Activated CD4-positive, alpha-beta T cell treated with anti-CD3 and anti-CD28 coated beads, Interleukin-2, amount 50 U/mL, for 48 hours (primary cell): ENCODE measurements around the gene PSAT1.

ENCODE experiments used
- DNase-seq, 2 experiments: peaks; one replicate each; pipeline ENCODE4 v3.0.0-alpha.2; 2020

PSAT1 gene

GRCh38 chr9:78319197-78320029 lies 22.5 kb downstream of the PSAT1 start:
- DNase-seq = no peak

DNA sequence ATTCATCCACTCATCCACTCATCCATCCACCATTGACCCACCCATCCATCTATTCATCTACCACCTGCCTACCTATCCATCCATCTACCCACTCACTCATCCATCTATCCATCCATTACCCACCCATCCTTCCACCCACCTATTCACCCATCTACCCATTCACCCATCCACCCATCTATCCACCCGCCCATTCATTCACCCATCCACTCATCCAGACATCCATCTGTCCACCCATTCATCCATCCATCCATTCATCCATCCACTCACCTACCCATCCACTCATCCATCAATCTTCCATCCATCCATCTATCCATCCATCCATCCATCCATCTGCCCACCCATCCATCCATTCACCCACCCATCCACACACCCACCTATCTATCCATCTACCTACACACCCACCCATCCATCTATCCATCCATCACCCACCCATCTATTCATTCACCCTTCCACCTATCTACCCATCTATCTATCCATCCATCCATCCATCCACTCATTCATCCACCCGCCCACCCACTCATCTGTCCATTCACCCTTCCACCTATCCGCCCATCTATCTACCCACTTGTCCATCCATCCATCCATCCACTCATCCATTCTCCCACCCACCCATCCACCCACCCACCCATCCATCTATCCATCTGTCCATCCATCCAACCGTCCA lies 23.2 kb downstream of the PSAT1 start:
- DNase-seq = no peak

DNA sequence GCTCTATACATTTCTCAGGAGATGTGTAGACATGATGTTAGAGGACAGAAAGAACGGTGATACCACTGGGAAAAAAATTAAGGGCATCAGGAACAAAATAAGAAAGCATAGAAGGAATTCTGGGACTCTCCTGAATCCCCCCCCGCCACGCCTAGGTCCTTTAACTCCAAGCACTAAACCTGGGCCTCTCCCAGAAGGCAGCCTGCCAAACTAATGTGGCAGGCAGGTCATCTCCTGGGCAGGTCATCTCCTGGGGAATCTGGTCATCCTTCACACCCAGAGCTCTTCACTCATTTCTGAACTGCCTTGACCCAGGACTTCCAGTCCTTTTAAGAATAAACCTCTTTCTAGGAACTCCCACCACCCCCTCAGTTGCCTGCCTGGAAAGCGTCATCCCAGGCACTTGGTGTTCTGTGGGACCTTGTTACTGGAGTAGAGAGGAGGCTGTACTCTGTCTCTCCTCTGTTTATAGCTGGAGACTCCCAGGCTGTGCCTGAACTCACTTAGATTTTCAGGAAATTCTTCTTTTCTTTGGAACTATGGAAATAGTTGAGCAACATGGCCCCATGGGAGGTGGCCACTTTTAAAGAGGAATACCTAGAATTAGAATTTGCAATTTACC lies 24.1 kb downstream of the PSAT1 start:
- DNase-seq = no peak

DNA sequence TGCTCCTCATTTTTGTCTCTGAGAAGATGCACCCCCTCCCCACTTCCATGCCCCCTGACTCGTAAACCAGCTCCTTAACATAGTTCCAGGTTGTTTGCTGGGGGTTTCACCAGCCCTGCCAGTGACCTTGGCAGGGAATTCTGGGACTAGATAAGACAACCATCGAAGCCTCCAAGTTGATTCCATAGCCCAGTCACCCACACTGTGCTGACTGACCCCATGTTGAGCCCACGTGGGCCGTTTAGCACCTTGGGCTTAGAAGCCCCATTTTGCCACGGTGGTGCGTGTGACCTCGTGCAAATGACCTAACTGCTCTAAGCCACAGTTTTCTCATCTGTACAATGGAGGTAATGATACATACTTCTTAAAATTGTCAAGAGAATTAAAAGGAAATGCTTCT lies 24.6 kb downstream of the PSAT1 start:
- DNase-seq = no peak

DNA sequence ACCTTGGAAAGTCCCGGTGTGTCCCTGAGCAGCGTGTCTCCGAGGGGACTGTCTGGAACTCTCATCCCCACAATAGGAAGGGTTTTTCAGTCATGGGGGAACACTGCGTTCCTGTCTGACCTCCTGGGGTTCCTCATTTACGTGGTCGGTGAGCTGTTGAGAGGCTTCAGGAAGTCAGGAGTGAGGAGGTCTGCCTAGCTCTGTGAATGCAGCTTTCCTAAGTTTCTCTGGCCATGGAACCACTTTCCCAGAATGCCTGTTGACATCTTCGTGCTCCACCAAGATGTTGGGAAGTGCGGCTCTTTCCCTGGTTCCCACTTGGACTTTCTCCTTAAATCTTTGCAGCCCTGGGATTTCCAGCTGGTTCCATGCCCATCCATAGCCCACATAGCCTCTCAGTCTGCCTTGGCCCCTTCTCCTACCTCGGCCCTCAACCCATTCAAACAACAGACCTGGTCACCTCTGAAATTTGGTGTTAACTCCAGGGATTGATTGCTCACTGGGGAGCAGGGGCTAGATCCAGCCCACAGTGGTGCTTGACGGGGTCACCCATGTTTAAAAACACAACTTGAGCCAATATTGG lies 27.2 kb downstream of the PSAT1 start:
- no peak for DNase-seq

DNA sequence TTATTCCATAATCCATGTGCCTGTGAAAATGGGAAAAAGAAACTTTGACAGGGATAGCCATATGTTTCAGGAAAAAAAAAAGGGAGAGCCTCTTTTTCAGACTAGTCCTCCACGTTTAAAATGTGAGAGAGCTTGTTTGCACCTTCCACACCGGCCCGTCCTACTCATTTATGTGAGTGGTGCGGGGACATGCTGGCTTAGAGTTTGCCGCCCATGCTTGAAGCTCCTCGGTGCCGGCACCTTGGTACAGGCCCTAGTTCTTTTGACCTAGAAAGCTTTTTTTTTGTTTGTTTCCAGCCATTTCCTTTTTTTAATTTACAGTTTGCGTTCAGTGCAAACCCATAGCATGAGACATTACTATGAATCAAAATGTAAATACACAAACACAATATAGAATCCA lies 27.8 kb downstream of the PSAT1 start:
- no peak for DNase-seq

- no peak for DNase-seq
These were observed 28.4 kb downstream of the PSAT1 start for GRCh38 chr9:78325343-78325742.

DNA sequence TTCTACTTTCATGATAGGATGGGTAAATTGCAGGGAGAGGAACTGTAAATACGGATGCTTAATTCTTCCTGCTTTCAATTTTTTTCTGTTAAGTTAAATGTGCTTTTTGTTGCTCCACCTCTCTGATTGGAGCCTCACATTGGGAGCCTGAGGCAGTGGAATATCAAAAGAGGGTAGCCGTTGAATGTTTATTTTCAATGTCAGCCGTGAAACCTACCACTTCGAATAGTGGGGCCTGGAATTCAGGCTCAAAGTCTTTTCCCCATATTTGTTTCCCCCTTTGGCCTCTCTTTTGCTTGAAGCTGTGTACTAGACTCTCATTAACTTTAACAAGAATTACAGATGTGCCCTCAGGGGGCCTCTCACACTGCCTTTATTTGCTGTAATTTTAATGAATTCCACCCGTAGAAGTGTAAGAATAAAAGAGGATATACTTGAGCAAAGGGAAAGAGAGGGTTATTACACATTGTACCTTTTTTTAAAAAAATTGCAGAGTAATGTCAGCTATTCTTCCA lies 29.0 kb downstream of the PSAT1 start:
- DNase-seq = no peak

GRCh38 chr9:78326564-78326963 lies 29.6 kb downstream of the PSAT1 start:
- DNase-seq = no peak

DNA sequence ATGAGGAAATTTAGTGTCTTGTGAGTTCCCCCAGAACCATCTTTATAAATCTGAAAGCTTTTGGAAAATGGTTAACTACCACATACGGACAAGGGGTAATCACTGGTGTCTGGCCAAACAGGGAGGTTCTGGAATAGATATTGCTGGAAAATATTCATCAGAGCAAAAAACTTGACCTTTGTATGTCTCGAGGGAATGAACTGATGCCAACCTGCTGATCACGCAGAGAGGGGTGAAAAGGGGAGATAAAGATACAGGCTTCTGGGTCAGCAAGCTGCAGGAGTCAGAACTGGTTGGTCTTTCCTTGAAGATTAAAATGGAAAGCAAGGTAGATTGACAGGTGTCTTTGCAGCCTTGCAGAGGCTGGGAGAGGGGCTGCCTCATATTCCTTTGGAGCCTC lies 35.5 kb downstream of the PSAT1 start:
- DNase-seq = no peak

DNA sequence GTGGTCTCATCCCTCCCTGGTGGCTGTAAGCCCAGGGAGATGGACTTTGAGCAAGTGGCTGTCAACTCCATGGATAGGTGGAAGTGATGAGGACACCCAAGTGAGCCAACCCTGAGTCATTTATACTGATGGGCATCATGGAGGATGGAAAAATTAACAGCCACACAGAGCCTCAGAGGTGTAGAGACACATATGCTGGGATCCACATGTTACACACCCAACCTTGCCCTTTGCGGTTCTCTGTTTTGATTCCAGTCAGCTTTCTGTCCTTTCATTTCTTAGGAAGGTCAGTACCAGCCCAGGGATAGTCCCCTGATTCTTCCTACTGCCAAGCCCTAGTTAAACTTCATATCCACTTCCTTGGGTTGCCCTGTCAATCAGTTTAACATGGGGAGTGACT lies 51.9 kb downstream of the PSAT1 start:
- DNase-seq = no peak

GRCh38 chr9:78351816-78352215 lies 54.9 kb downstream of the PSAT1 start:
- DNase-seq = no peak

DNA sequence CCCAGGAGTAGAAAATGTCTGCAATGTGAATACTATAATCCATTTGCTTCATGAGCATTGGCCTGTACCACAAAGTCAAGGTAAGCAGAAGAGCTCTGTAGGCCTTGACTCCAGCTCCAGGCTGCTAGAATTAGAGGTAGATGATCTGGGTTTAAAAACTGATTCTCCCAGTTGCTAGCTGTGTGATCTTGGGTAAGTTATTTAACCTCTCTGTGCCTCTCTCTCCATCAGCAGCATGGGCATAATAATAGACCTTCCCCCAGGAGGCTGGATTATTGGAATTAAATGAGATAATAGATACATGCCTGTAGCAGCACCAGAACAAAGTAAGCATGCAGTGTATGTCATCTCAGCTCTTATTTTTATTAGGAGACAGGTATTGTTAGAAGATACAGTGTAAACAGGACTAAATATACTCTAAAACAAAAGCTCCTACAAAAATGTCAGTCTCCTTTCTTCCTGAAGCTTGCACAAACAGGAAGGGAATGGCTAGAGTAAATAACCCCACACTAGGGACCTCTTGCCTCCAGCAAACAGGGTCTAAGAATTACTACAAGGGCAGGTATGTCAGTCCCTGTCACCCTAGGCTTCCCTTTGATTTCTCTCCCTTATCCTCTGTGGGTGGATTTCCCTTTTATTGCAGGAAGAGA lies 57.5 kb downstream of the PSAT1 start:
- DNase-seq = no peak

- no peak for DNase-seq
These were observed 58.1 kb downstream of the PSAT1 start for GRCh38 chr9:78354989-78355388.

GRCh38 chr9:78356634-78357033 lies 59.7 kb downstream of the PSAT1 start:
- no peak for DNase-seq

GRCh38 chr9:78357165-78357873 lies 60.4 kb downstream of the PSAT1 start:
- DNase-seq = no peak

DNA sequence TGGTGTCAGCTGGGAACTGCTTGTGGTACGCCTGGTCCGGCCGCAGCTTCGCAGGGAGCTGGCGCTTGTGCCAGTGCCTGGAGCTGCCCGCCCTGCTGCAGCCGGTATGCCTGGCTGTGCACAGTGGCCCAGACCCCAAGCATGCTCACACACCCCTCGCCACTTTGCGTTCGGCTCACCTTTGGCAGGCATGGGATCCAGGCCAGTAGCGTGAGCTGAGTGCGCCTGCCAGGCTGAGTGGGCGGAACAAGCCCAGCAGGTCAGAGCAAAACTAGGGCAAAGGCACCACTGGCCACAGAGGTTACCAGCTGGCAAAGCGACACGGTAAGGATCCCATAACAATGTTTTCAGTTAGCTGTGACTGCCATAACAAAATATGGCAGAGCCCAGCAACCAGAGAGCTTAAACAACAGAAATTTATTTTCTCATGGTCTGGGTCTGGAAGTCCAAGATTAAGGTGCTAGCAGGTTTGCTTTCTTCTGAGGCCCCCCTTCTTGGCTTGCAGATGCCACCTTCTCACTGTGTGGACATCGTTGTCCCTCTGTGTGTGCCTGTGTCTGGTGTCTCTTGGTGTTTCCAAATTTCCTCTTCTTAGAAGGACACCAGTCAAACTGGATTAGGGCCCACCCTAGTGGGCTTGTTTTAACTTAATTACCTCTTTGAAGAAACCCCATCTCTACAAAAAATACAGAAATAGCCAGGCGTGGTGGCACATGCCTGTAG lies 61.6 kb downstream of the PSAT1 start:
- no peak for DNase-seq

DNA sequence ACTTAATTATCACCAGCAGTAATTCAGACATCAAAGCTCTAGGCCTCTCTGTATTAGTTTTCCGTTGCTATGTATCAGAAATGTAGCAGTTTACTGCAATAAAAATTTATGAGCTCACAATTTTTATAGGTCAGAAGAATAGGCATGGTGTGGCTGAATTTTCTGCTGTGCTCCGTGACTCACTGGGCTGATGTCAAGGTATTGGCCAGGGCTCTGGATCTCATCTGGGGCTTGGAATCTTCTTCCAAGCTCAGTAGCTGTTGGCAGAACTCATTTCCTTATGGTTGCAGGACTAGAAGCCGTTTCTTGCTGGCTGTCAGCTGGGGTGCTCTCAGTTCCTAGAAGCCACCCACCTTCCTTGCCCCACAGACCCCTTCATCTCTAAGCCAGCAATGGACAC lies 66.3 kb downstream of the PSAT1 start:
- no peak for DNase-seq

- DNase-seq = no peak
These were observed 69.1 kb downstream of the PSAT1 start for GRCh38 chr9:78365748-78366697.

- no peak for DNase-seq
These were observed 69.9 kb downstream of the PSAT1 start for GRCh38 chr9:78366827-78367226.
